IPS-18c (cell line): ENCODE measurements around the gene IGFL1.
"Not testable (repeated sequence)": the region's sequence is repeated elsewhere in the genome, so short reads cannot be mapped to it uniquely, and the experiment has no call there.

Experiments used
- H3K4me3 ChIP-seq: 2 replicates; pipeline ENCODE4 v1.7.0; 2013; ENCODE audit warnings: low read depth, mild to moderate bottlenecking, low read length, moderate library complexity; ENCODE audit not compliant: insufficient read depth
- H3K9me3 ChIP-seq: one replicate; pipeline ENCODE4 v1.6.1; 2013; ENCODE audit warnings: mild to moderate bottlenecking, low read length, moderate library complexity; ENCODE audit not compliant: control insufficient read depth, insufficient read depth

Gene IGFL1

GRCh38 chr19:46197314-46198070, 32.0 kb upstream of the IGFL1 start:
- peaks cover 2% of the 10 kb centered on the region for H3K9me3 ChIP-seq
- H3K4me3 ChIP-seq: no peak overlapping the region

GRCh38 chr19:46198756-46199155, 30.8 kb upstream of the IGFL1 start:
- H3K4me3 ChIP-seq: no peak overlapping the region
- H3K9me3 ChIP-seq: peaks cover 2% of the 10 kb centered on the region

- Histone ChIP-seq H3K4me3 (no peak overlapping the region), H3K9me3 (peaks cover 4% of the 10 kb centered on the region)
Observed at GRCh38 chr19:46201454-46202310, 27.9 kb upstream of the IGFL1 start.

GRCh38 chr19:46202426-46202825, 27.1 kb upstream of the IGFL1 start:
- peaks cover 4% of the 10 kb centered on the region for H3K9me3 ChIP-seq
- no peak overlapping the region for H3K4me3 ChIP-seq

GRCh38 chr19:46202872-46203860, 26.4 kb upstream of the IGFL1 start:
- Histone ChIP-seq H3K9me3 (peaks cover 4% of the 10 kb centered on the region), H3K4me3 (no peak overlapping the region)

- Histone ChIP-seq H3K4me3 (no peak overlapping the region), H3K9me3 (peaks cover 4% of the 10 kb centered on the region)
Observed at GRCh38 chr19:46204008-46204407, 25.5 kb upstream of the IGFL1 start.

- no peak overlapping the region for H3K4me3 ChIP-seq
- peaks cover 4% of the 10 kb centered on the region for H3K9me3 ChIP-seq
Observed at GRCh38 chr19:46205183-46205984, 24.2 kb upstream of the IGFL1 start.

GRCh38 chr19:46206176-46206575, 23.4 kb upstream of the IGFL1 start:
- H3K4me3 ChIP-seq: no peak overlapping the region
- peaks cover 4% of the 10 kb centered on the region for H3K9me3 ChIP-seq

GRCh38 chr19:46206682-46207081, 22.9 kb upstream of the IGFL1 start:
- Histone ChIP-seq H3K9me3 (peaks cover 2% of the 10 kb centered on the region), H3K4me3 (no peak overlapping the region)

GRCh38 chr19:46207858-46208257, 21.7 kb upstream of the IGFL1 start:
- not testable (repeated sequence) for H3K4me3 ChIP-seq, H3K9me3 ChIP-seq

- H3K9me3 ChIP-seq: peaks cover 2% of the 10 kb centered on the region
- no peak overlapping the region for H3K4me3 ChIP-seq
Observed at GRCh38 chr19:46209051-46209450, 20.5 kb upstream of the IGFL1 start.

GRCh38 chr19:46209472-46209871, 20.1 kb upstream of the IGFL1 start:
- Histone ChIP-seq H3K4me3 (no peak overlapping the region), H3K9me3 (peaks cover 2% of the 10 kb centered on the region)

GRCh38 chr19:46210669-46211068, 18.9 kb upstream of the IGFL1 start:
- Histone ChIP-seq H3K9me3 (peaks cover 2% of the 10 kb centered on the region), H3K4me3 (no peak overlapping the region)

- Histone ChIP-seq H3K4me3 (no peak overlapping the region), H3K9me3 (no peaks in the 10 kb centered on the region)
Observed at GRCh38 chr19:46211201-46211881, 18.2 kb upstream of the IGFL1 start.

- not testable (repeated sequence) for H3K4me3 ChIP-seq, H3K9me3 ChIP-seq
Observed at GRCh38 chr19:46212592-46212991, 16.9 kb upstream of the IGFL1 start.

- no peaks in the 10 kb centered on the region for H3K9me3 ChIP-seq
- H3K4me3 ChIP-seq: no peak overlapping the region
Observed at GRCh38 chr19:46213156-46213555, 16.4 kb upstream of the IGFL1 start.
